ENCODE results near the gene GPR39. TPM values are rescaled to one million over a fixed set of nuclear protein-coding genes. Genes with fewer than 3 reads are reported as not detected.
A peak's percentile ranks its signal among the peaks of the same experiment; 100 is the strongest.

Gene GPR39
- polyA plus RNA-seq, 3 donors = 3.7 to 4.8 (median 4.0) TPM

DNA sequence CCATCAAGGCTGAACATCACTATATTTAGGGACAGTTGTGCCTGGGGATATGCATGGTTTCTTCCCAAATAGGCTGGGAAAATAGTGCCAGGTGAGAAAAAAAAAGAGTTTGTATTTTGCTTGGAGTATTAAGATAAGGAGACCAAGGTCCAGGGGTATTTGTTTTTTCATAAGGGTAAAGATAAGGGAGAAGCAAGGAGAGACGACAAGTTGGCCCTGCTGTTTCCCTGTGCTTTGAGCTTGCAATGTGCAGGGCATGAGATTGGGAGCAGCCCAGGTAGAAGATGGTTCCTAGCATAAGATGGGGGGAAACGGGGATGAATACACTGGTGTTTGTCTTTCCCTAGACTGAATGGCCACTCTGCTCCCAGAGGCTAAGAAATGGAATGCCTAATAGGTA lies 8.8 kb upstream of the GPR39 start:
- DNase-seq (ENCODE audit: low read depth in 3 of 3, low spot score in 2 of 3) = no peak

- DNase-seq (ENCODE audit: low read depth in 3 of 3, low spot score in 2 of 3) = no peak
These were observed 4.6 kb upstream of the GPR39 start for GRCh38 chr2:132412021-132412420.

DNA sequence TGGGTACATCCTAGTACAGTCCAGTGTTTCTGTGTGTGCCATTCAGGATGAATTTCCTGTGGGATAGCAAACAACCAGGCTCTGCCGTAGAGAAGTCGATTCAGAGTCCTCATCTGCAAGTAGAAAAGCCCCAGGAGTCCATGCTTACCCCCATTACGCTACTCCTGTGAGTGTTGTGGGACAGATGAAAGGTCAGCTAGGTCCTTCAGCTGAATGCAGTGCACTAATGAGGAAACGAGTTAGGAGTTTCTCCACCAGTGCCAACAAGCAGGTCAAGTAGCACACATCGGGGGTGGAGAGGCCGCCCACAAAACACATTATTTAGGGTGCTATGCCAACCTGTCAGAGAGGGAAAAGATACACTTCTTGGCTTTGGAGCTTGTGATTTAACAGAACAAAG lies 2.5 kb upstream of the GPR39 start:
- DNase-seq (ENCODE audit: low read depth in 3 of 3, low spot score in 2 of 3) = no peak

DNA sequence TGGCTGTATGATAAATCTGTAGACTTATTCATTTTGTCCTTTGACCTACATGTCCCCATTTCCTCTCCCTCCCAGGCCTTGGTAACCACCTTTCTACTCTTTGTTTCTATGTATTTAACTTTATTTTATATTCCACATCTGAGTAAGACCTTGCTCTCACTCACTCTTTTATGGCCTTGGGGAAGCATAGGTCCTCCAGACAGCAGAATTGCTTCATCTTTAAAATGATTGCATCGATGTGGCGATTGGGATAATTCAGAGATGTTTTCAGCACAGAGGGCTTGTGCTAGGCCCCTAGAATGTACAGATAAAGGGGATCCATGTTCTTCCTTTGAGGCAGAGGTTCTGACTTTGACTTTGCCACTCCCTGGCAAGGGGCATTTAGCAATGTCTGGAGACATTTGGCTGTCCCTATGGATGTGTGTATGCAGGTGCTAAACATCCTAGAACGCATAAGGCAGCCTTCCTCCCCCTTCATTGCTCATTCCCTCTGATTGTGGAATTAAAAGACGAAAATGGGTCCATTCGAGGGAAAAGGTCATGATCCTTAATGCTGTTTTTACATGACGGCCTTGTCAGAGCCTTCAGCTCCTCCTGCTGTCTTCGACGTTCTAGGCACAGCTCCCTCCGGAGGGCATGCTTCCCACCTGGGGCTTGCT lies 1.2 kb upstream of the GPR39 start:
- no peak for DNase-seq (ENCODE audit: low read depth in 3 of 3, low spot score in 2 of 3)

- DNase-seq (ENCODE audit: low read depth in 3 of 3, low spot score in 2 of 3) = peak; percentile 65 to 73 (median 67)
These were observed 486 bp upstream of the GPR39 start for GRCh38 chr2:132415915-132416722.

GRCh38 chr2:132417430-132418035 lies 928 bp downstream of the GPR39 start:
- no peak for DNase-seq (ENCODE audit: low read depth in 3 of 3, low spot score in 2 of 3)

DNA sequence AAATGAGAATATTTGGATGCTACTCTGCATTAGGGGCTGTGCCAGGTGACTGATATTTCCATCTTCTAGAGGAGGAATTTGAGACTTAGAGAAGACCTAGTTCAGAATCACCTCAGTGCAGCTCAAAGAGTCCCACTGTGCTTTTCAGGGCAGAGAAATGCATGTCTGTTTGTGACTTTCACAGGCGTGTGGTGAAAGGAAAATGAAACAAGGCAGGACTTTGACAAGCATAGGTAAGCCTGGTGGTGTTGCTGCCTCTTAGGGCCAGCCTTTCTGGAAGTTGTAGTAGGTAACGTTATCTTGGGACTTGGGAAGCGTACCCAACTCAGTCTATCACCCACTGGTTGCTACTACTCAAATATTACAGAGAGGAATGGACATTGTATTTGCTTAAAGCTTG lies 2.6 kb downstream of the GPR39 start:
- DNase-seq (ENCODE audit: low read depth in 3 of 3, low spot score in 2 of 3) = no peak

GRCh38 chr2:132419941-132420340 lies 3.3 kb downstream of the GPR39 start:
- no peak for DNase-seq (ENCODE audit: low read depth in 3 of 3, low spot score in 2 of 3)

GRCh38 chr2:132420816-132421805 lies 4.5 kb downstream of the GPR39 start:
- no peak for DNase-seq (ENCODE audit: low read depth in 3 of 3, low spot score in 2 of 3)

DNA sequence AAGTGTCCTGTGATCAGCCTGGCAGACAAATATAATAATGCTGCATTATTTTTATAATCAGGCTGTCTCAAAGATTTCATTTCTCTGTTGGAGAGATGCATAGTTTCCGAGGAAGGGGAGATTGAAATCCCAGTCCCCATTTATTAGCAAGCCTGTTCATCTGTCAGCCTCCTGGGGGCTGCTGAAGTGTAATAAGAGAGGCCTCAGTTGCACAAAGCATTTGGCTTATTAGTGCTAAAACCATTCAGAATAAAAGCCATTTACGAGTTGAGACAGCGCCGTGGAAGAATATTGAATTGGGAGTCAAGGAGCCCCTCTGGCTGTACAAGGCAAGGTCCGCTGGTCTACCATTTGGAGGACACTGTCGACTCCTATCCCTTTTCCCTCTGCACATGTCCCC lies 6.1 kb downstream of the GPR39 start:
- DNase-seq (ENCODE audit: low read depth in 3 of 3, low spot score in 2 of 3) = no peak

- no peak for DNase-seq (ENCODE audit: low read depth in 3 of 3, low spot score in 2 of 3)
These were observed 8.0 kb downstream of the GPR39 start for GRCh38 chr2:132424526-132425121.

GRCh38 chr2:132426033-132426432 lies 9.4 kb downstream of the GPR39 start:
- no peak for DNase-seq (ENCODE audit: low read depth in 3 of 3, low spot score in 2 of 3)

GRCh38 chr2:132426656-132427055 lies 10.1 kb downstream of the GPR39 start:
- DNase-seq (ENCODE audit: low read depth in 3 of 3, low spot score in 2 of 3) = no peak

- no peak for DNase-seq (ENCODE audit: low read depth in 3 of 3, low spot score in 2 of 3)
These were observed 12.7 kb downstream of the GPR39 start for GRCh38 chr2:132429351-132429750.

DNA sequence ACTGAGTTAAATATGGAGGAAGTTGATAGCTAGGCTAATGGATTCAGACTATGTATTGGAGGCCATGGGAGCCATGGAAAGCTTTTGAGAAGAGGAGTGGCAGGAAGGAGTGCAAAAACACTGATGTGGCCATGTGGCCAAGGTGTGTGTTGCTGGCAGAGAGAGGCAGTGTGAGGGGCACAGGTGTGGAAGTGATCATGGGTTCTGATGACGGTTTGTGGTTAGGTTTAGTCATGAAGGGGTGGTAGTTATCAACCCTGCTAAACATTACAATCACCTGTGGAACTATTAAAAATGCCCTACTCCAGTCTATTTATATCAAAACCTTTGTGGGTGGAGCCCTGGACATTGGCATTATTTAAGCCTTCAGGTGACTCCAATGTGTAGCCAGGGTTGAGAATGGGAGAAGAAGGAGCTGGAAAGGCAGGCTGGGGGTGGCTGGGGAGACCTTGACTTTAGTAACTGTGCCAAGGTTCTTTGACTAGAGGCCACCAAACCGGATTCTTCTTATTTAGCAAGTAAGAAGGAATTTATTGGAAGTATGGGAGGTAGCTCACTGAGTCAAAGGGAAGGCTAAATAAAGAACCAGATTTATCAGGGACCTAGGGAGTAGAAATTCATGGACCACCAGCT lies 13.5 kb downstream of the GPR39 start:
- DNase-seq (ENCODE audit: low read depth in 3 of 3, low spot score in 2 of 3) = no peak

- DNase-seq (ENCODE audit: low read depth in 3 of 3, low spot score in 2 of 3) = no peak
These were observed 14.3 kb downstream of the GPR39 start for GRCh38 chr2:132430895-132431294.

GRCh38 chr2:132437852-132438669 lies 21.5 kb downstream of the GPR39 start:
- no peak for DNase-seq (ENCODE audit: low read depth in 3 of 3, low spot score in 2 of 3)

GRCh38 chr2:132438691-132439090 lies 22.1 kb downstream of the GPR39 start:
- no peak for DNase-seq (ENCODE audit: low read depth in 3 of 3, low spot score in 2 of 3)
